DMS 273 (cell line): Measurements from ENCODE around the gene PELI3.

Source experiments
- DNase-seq: peaks from one replicate; lab custom pipeline; 2025; ENCODE audit not compliant: unreplicated experiment; lab: John Stamatoyannopoulos, UW

The PELI3 gene

GRCh38 chr11:66497206-66497605 lies 30.5 kb downstream of the PELI3 start:
- DNase-seq: no peak

GRCh38 chr11:66498506-66498905 lies 31.8 kb downstream of the PELI3 start:
- DNase-seq: no peak

GRCh38 chr11:66505276-66505816 lies 38.6 kb downstream of the PELI3 start:
- DNase-seq: no peak

- DNase-seq: peak; percentile 41
Measured at GRCh38 chr11:66509131-66509561, 42.4 kb downstream of the PELI3 start.

- peak; percentile 91 for DNase-seq
Measured at GRCh38 chr11:66510271-66510989, 43.7 kb downstream of the PELI3 start, which contains the start of gene BBS1. Gene BBS1 (plus strand): TSS chr11:66510635. CDS start chr11:66510660, 25 bp downstream.

- DNase-seq: no peak
Measured at GRCh38 chr11:66510990-66511339, 44.3 kb downstream of the PELI3 start.

- DNase-seq: no peak
Measured at GRCh38 chr11:66523611-66524010, 56.9 kb downstream of the PELI3 start.

- DNase-seq: no peak
Measured at GRCh38 chr11:66524304-66525040, 57.8 kb downstream of the PELI3 start.
